ENCODE results near the gene MAP3K10.

The MAP3K10 gene

GRCh38 chr19:40233811-40234389 is 42.7 kb downstream of the MAP3K10 start:
- DNase-seq (ENCODE audit: low read depth): no peak

GRCh38 chr19:40234429-40235237 is 43.4 kb downstream of the MAP3K10 start:
- DNase-seq (ENCODE audit: low read depth): no peak

GRCh38 chr19:40235238-40236025 is 44.2 kb downstream of the MAP3K10 start:
- no peak for DNase-seq (ENCODE audit: low read depth)

GRCh38 chr19:40236026-40236355 is 44.8 kb downstream of the MAP3K10 start:
- DNase-seq (ENCODE audit: low read depth): no peak

- DNase-seq (ENCODE audit: low read depth): no peak
These were observed 45.1 kb downstream of the MAP3K10 start for GRCh38 chr19:40236366-40236765.

GRCh38 chr19:40237791-40238190 is 46.6 kb downstream of the MAP3K10 start:
- DNase-seq (ENCODE audit: low read depth): no peak

GRCh38 chr19:40238775-40239174 is 47.5 kb downstream of the MAP3K10 start:
- DNase-seq (ENCODE audit: low read depth): no peak

GRCh38 chr19:40239415-40240226 is 48.4 kb downstream of the MAP3K10 start:
- DNase-seq (ENCODE audit: low read depth): no peak

- no peak for DNase-seq (ENCODE audit: low read depth)
These were observed 49.1 kb downstream of the MAP3K10 start for GRCh38 chr19:40240332-40240731.

- no peak for DNase-seq (ENCODE audit: low read depth)
These were observed 50.0 kb downstream of the MAP3K10 start for GRCh38 chr19:40241125-40241808.

GRCh38 chr19:40241809-40242384 is 50.7 kb downstream of the MAP3K10 start:
- no peak for DNase-seq (ENCODE audit: low read depth)

GRCh38 chr19:40242480-40242879 is 51.3 kb downstream of the MAP3K10 start:
- no peak for DNase-seq (ENCODE audit: low read depth)

GRCh38 chr19:40243181-40243580 is 52.0 kb downstream of the MAP3K10 start:
- no peak for DNase-seq (ENCODE audit: low read depth)

- DNase-seq (ENCODE audit: low read depth): no peak
These were observed 53.5 kb downstream of the MAP3K10 start for GRCh38 chr19:40244579-40245317.

GRCh38 chr19:40245506-40246128 is 54.4 kb downstream of the MAP3K10 start:
- no peak for DNase-seq (ENCODE audit: low read depth)

GRCh38 chr19:40246292-40247073 is 55.3 kb downstream of the MAP3K10 start:
- no peak for DNase-seq (ENCODE audit: low read depth)

- DNase-seq (ENCODE audit: low read depth): no peak
These were observed 56.0 kb downstream of the MAP3K10 start for GRCh38 chr19:40247178-40247577.

GRCh38 chr19:40247735-40248262 is 56.6 kb downstream of the MAP3K10 start:
- DNase-seq (ENCODE audit: low read depth): no peak

GRCh38 chr19:40249201-40249600 is 58.0 kb downstream of the MAP3K10 start:
- DNase-seq (ENCODE audit: low read depth): no peak
